Left ventricle myocardium superior (tissue), 1 donor: ENCODE data around the gene HPSE. TPM values are rescaled to one million over a fixed set of nuclear protein-coding genes. Genes with fewer than 3 reads are reported as not detected.
"Not testable (repeated sequence)": the region's sequence is repeated elsewhere in the genome, so short reads cannot be mapped to it uniquely, and the experiment has no call there.

ENCODE experiments used
- ATAC-seq: fragments of 200-7000 bp; cut with Tn5 transposase; one replicate; pipeline ENCODE4 v1.9.1; 2020; ENCODE audit warnings: mild to moderate bottlenecking, moderate library complexity
- DNase-seq: peaks from one replicate; pipeline ENCODE4 v3.0.0-alpha.2; 2020
- intact Hi-C: fragments of 100-400 bp; cut with micrococcal nuclease; formaldehyde crosslinking; loops from one replicate; pipeline ENCODE4 v1.11.0; 2022
- total RNA-seq: library from RNA; stranded (reverse); fragmentation: NEBNext Ultra II Directional; extraction: Animal tissue kit (Norgen Biotek cat#: 25700); gene quantifications from one replicate; pipeline ENCODE4 v1.2.1, GENCODE V29; 2021
- donor health status: DM: no; HTN: yes; CAD: no; lungs with severe emphysema.

HPSE gene
- total RNA-seq, 1 donor from 2014 or later, result 1.3 TPM

DNA sequence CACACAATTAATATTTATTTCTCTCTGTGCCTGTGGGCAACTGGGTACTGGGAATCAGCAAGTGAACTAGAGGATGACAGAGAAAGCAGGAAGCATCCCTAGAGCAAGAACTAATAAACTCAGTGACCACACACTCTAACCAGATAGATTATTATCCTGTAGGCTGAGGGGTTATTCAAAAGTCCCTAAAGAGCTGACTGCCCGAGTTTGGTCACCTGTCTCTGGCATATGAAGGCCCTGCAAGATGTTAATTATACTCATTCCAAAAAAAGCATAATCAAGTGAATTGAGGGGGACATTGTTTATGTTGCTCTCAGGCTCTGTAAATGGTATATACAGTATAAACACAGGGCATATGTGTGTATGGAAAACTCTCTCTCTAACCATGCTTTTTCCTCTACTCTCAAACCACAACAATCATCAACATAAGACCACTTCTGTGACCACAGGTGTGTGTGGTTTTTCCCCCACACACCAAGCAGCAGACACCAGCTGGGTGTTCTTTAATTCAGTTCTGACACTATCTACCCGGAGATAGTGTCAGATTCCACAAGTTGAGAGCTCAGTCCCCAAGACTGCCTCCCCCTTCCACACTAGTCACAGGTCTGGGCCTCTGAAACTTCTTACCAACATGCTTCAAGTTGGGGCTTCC lies 6.2 kb upstream of the HPSE start:
- intact Hi-C loops, result no loop called here
- no peak for ATAC-seq
- no peak for DNase-seq

DNA sequence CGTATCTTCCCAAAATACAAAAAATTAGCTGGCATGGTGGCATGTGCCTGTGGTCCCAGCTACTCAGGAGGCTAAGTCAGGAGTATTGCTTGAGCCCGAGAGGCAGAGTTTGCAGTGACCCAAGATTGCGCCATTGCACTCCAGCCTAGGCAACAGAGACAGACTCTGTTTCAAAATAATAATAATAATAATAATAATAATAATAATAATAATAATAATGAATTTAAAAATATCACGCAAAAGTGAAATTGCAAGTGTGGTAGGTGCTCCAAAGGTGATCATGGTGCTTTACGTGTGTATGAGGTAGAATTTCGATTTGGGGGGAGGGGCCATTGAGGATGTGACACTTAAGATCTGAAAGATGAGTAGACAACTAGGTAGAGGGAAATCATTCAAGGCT lies 4.9 kb upstream of the HPSE start:
- intact Hi-C loops, result no loop called here
- ATAC-seq, result no peak
- DNase-seq, result no peak

DNA sequence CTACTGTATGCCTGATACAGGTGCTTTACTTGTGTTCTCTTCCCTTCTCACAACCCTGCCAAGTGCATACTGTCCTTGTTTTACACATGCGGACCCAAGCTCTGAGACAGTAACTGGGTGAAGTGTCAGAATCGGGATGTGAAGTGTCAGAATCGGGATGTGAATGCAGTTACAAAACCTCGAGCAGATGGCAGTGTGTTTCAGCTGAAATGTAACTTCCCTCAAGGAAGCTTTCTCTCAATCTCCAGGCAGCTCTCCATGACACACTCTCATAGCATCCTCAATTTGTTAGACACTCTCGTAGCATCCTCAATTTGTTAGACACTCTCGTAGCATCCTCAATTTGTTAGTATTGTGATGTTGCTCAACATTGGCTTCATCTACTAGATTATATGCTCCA lies 1.1 kb upstream of the HPSE start:
- ATAC-seq (peak; percentile 31), DNase-seq (no peak)
- intact Hi-C loops, result no loop called here

DNA sequence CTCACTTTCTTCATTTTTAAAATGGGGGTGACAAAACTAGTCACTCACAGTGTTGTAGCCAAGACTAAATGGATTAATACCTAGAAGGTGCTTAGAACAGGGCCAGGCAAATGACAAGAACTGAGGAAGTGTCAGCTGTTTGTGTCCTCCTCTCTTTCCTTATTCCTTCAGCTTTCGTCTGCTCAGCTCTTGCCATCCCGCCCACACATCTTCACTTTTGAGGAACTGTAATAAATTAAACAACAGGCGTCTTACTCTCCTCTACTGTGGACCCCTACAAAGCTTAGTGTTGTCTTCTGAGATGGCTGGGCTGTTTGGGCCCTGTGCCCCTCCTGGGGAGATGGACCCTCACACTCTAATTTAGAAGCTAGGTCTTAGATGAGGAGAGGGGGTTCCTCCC lies 2.7 kb downstream of the HPSE start:
- intact Hi-C loops, result no loop called here
- no peak for DNase-seq
- ATAC-seq, result no peak

DNA sequence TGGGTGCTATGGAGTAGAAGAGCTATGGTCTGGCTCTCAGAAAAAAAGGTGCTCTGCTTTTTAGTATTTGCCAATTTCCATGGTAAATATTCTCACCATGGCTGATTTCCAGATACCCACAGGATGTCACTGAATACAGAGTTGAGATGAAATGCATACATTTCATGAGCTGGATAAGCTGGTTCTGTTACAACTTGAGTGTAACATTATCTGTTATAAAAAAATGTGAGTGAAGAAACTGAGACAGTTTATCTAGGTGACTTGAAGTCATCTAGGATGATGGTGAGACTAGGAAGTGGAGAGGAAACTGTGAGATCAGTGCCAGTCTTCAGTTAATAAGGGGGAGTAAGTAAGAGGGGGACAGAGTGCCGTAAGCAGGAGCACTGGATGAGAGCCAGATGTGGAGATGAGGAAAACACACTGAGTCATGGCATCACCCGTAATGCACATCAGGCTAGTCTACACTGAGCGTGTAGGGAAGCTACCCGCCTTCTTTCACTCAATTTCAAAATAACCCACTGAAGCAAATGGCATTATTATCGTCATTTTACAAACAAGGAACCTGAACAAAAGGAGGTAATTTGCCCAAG lies 5.0 kb downstream of the HPSE start:
- DNase-seq (no peak), ATAC-seq (no peak)
- intact Hi-C loops, result no loop called here

DNA sequence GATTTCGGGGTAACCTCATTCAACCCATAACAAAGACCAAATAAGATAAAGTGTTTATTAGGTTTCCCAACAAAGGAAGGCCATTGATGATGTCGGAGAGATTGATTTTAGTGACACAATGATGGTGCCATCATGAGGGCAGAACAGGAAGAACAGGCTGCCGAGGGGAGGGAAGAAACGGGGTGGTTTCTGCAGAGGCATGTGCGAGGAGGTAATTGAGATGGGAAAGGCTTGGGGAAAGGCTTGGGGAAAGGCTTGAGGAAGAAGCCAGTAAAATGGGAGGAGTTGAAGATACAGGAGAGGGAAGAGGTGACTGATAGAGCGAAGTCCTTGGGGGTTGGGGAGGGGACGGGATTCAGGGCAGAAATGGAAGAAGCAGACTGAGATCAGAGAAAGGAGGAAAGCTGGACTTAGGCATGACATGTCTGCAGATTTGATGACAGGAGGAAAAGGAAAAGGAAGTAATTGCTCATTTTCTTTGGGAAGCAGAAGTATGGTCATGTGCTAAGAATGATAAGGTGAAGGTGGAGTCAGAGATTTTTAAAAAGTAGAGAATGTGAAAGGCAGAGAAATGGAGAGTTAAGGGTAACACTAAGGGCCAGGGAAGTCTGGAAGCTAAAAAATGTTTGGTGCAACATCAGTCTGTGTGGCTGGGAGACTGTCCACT lies 6.0 kb downstream of the HPSE start:
- DNase-seq (no peak), ATAC-seq (no peak)
- intact Hi-C loops, result no loop called here

DNA sequence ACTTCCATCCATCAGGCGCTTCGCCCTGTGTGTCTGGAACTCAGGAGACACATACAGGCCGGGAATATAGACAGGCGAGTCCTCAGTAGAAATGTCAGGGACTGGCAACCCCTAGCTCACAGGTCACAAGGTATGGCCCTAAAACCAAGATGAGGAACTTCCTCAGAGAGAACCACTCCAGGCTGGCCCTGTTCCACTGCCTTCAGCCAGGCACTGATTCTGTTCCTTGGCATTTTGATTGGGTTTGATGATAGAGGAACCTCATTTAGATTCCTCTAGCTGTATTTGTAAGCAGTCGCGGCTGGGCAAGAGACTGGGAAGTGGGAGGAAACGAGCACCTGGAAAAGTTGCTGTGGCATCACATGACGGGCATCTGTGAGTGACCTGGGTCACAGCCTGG lies 8.1 kb downstream of the HPSE start:
- intact Hi-C loops, result no loop called here
- ATAC-seq, result no peak
- no peak for DNase-seq

DNA sequence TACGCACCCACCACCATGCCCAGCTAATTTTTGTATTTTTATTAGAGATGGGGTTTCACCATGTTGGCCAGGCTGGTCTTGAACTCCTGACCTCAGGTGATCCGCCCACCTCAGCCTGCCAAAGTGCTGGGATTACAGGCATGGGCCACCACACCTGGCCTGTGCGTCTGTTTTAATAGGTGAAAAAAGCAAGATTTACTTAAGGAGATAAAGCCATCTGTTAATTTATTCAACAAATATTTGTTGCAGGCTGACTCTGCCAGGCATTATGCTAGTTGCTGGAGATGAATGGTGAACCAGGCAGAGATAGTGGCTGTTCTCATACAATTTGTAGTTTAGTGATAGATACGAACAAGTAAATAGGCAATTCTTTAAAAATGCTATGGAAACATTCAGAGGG lies 9.3 kb downstream of the HPSE start:
- DNase-seq, ATAC-seq, intact Hi-C loops: not testable (repeated sequence)

DNA sequence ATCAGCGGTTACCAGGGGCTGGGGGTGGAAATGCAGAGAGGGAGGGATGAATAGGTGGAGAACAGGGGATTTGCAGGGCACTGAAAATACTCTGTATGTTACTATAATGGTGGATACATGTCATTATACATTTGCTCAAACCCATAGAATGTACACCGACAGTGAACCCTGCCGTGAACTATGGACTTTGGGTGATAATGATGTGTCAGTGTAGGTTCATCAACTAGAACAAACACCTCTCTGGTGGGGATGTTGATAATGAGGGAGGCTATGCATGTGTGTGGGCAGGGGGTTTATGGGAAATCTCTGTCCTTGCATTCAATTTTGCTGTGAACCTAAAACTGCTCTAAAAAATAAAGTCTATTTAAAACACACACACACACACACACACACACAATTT lies 11.5 kb downstream of the HPSE start:
- intact Hi-C loops, result no loop called here
- DNase-seq, result no peak
- ATAC-seq, result no peak

DNA sequence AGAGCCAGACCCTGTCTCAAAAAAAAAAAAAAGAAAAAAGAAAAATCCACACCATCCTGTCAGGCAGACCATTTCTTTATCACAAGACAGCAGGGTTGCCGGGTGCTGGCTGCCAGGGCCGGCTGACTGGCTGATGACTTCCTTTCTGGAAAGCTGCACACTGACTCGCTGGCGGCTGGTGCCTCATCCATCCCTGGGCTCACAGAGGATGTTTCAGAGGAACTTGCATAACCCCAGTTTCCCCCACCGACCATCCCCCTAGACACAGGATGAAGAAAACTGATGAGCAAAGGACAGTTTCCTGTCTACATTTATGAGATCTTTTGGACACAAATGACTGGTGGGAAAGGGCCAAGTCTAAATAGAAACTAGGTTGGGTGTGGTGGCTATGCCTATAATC lies 14.1 kb downstream of the HPSE start:
- DNase-seq (peak; percentile 70), ATAC-seq (peak; percentile 72)
- intact Hi-C loops, result no loop called here

DNA sequence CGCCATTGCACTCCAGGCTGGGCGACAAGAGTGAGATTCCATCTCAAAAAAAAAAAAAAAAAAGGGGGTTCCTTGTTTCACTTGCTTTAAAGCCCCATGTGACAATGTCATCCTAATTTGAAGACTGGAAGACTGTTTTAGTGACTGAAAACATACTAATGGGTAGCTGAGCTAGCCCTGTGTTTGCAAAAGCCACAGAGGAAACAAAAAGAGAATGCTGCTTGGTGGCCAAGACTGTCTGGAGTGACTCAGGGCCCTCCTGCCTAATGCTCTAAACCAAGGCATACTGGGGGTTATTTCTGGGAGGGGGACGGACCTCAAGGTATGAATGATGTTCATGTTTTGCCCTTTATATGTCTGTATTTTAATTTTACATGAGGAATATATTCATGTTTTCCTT lies 16.0 kb downstream of the HPSE start:
- no peak for ATAC-seq

DNA sequence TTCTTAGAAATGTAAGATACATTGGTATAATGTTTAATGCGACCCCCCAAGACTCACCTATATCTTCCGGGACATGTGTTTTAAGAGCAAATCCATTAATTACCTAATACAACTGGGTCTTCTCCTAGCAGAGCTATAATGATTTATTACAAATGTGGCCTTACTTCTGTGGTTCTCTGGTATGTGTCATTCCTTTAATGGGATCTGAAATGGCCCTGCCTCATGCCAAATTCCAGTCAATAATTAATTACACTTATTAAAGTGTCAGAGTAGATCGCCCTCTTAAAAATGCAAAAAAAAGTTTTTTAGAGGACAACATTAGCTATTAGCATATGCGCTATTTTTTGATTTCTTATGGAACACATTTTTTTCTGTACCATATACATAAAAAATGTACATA lies 17.0 kb downstream of the HPSE start:
- ATAC-seq (no peak), DNase-seq (no peak)
- intact Hi-C loops, result no loop called here

More for the DNA sequence above, 16.0 kb downstream of the HPSE start:
- DNase-seq, result no peak
- intact Hi-C loops, result no loop called here

DNA sequence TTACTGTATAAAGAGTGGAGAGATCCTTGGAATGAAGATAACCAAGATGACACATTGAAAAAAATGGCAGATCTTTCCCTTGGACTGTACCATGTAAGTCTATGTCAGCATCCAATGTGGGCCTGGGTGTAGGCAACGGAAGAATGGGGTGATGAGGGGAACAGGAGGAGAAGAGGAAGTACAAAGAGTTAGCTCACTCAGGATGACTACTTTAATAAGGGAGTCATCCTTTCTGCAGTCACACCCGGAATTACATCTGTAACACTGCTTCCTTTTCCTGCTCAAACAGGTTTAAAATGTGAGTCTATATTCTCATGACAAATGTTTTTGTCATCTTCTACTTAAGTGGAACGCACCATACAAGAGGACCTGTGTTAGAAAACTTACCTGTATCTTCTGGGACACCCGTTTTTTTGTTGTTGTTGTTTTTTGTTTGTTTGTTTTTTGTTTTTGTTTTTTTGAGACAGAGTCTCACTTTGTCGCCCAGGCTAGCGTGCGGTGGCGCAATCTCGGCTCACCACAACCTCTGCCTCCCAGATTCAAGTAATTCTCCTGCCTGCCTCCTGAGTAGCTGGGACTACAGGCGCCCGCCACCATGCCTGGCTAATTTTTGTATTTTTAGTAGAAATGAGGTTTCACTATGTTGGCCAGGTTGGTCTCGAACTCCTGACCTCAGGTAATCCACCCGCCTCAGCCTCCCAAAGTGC lies 18.0 kb downstream of the HPSE start:
- ATAC-seq (no peak), DNase-seq (no peak)
- intact Hi-C loops, result no loop called here

DNA sequence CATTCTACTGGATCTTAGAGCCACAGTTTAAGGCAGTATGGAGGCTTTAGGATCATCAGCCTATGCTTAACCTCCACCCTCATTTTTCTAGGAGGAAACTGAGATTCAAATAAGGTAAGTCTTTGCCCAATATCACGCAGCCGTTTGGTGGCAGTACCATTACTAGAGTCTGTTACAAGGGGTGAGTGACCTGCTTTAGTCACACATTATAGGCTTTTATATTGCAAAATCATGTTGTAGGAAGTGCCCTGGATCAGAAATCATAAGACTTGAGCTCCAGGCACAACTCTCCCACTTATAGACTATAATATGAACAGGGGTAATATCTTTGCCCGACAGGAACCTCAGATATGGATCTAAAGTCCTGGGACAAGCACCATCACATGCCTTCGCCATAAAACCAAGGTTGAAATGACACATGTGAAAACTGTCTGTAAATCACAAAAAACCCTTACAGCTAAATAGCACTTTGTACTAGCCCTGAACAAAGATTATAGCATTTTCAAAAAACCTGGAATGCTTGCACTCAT lies 19.2 kb downstream of the HPSE start:
- ATAC-seq (no peak), DNase-seq (no peak)
- intact Hi-C loops, result no loop called here

DNA sequence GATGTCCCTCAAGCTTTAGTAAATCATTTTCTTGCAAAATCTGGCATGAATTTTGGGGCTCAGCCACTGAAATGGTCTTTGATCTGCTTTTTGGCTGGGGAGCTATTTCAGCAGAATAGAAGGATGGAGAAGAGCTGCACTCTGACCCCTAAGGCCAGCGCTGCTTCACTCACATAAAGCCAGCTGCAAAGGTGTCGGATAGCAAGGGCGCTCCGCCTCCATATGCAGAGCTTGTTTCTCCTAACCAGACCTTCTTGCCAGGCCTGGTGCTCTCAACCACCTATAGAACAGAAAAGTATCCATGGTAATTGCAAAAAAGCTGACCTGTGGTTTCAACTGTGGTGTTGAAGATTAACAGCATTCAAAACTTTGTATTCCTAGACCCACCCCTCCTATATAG lies 26.0 kb downstream of the HPSE start:
- no peak for DNase-seq
- intact Hi-C loops, result no loop called here
- no peak for ATAC-seq

DNA sequence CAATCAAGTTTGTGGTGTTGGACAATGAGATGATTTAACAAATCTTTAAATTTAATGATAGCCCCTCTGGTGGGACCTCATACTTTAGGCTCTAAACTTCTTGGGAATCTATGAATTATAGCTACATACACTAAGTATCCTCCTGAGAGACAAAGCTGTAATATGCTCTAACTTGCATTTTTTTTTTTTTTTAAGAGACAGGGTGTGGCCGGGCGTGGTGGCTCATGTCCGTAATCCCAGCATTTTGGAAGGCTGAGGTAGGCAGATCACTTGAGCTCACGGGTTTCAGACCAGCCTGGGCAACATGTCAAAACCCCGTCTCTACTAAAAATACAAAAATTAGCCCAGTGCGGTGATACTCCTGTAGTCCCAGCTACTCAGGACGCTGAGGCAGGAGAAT lies 26.7 kb downstream of the HPSE start:
- intact Hi-C loops, result no loop called here
- DNase-seq (no peak), ATAC-seq (no peak)

DNA sequence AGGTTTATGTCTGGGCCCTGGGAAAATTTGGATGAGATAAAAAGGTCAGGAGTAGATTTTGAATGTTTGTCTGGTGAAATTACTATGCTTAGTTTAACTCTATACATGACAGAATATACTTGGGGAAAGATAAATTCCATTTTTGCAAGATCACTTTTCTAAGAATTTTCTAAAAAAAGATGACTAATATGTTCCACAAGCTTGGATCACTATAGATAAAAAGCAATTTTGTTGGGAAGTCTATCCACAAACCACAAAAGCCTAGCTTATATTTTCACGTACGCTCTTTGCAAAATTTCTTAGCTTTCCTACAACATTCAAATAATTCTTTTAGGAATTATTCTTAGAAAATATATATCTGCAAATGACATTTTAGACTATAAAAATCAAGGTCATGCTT lies 29.5 kb downstream of the HPSE start:
- ATAC-seq (no peak), DNase-seq (no peak)
- intact Hi-C loops, result no loop called here

DNA sequence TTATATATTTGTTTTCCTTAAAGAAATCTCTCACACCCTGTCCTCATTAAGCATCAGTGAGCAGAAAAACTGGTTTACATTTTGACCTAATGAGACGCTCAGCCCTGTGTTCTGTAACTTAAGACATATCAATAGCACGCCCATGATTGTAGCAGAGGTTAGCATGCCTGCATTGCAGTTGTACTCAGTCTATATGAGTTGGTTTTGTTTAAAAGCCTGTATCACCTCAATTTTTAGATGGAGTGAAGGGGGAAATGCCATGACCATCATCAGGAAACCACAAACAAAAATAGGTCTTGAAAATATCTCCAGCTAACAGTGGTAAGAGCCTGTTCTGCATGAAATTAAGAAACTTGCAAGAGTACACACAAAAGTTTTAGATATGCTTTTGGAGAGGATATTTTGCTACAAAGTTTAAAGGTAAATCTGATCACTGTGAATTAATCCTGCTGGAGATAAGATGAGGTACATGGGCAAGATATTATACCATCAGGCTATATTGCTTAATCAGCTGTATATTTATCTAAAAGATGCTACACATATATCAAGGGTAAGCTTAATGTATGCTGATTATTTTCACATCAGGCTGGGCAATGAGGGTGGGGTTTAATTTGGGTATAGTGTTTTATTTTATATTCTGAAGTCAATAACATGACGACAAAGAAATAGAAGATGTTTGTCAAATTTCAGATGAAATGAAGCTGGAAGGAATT lies 36.9 kb downstream of the HPSE start:
- intact Hi-C loops, result no loop called here
- no peak for ATAC-seq
- DNase-seq, result no peak

DNA sequence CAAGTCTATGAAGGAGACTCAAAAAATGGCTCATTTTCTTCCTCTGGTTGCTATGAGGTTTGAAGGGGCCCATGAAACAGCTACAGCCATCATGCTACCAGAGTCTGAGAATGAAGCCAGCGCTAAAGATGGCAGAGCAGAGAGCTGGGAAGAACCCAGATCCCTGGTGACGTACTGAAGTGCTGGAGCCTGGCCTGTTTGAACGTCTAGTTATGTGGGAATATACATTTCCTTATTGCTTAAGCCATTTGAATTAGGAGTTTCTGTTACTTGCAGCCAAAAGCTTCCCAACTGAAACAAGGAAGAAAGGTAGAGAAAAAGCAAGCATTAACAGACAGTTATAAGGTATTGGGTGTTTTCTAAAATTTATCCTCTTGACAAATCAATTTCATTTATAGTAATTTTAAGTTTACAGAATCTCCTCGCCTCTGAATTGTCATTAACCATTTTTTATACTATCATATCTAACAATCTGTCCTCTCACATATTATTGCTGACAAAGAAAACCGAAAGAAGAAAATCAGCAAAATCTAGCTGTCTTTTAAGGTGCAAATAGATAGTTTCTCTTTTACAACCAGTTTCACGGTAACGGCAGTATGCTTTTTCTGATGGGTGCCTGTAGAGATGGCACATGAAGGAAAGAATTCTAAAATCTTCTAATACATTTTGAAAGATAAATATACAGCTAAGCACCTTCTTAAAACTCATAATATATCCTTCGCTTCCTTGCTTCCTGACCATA lies 41.2 kb downstream of the HPSE start:
- intact Hi-C loops, result no loop called here
- no peak for ATAC-seq
- no peak for DNase-seq
